Thoracic aorta (tissue), 2 donors: Measurements from ENCODE around the gene CYP2C19. TPM values are rescaled to one million over a fixed set of nuclear protein-coding genes. Genes with fewer than 3 reads are reported as not detected.
"Not testable (repeated sequence)": the region's sequence is repeated elsewhere in the genome, so short reads cannot be mapped to it uniquely, and the experiment has no call there.

ENCODE experiments used
- ATAC-seq: fragments of 150-250 bp; one replicate; pipeline ENCODE4 v1.8.0; 2017; ENCODE audit warnings: low read depth; ENCODE audit not compliant: insufficient number of reproducible peaks, low FRiP score
- DNase-seq: peaks from one replicate; pipeline ENCODE4 v3.0.0-alpha.2; 2020; ENCODE audit warnings: low spot score
- H3K27ac ChIP-seq, 2 donors: fragments of 200-600 bp; sonication (generic); 1 replicate in 1 of 2; 2 replicates in 1 of 2; pipeline ENCODE4 v1.5.1; 2016; ENCODE audit warnings: mild to moderate bottlenecking in 2 of 2, moderate library complexity in 2 of 2
- H3K27me3 ChIP-seq: fragments of 200-600 bp; sonication (generic); replicated peaks from 2 replicates; pipeline ENCODE4 v1.6.0; 2016; ENCODE audit warnings: mild to moderate bottlenecking; ENCODE audit not compliant: insufficient read depth
- H3K36me3 ChIP-seq: fragments of 200-600 bp; sonication (generic); one replicate; pipeline ENCODE4 v1.5.1; 2016
- H3K4me1 ChIP-seq, 2 donors: fragments of 200-600 bp; sonication (generic); 1 replicate in 1 of 2; 2 replicates in 1 of 2; pipeline versions ENCODE4 v1.5.1 to v1.6.0; 2016; ENCODE audit warnings: low read depth in 2 of 2, mild to moderate bottlenecking in 1 of 2; ENCODE audit not compliant: control insufficient read depth in 1 of 2
- H3K4me3 ChIP-seq: fragments of 200-600 bp; sonication (generic); 2 replicates; pipeline ENCODE4 v1.5.1; 2016; ENCODE audit warnings: mild to moderate bottlenecking
- H3K9me3 ChIP-seq: fragments of 200-600 bp; sonication (generic); 2 replicates; pipeline ENCODE4 v1.5.1; 2016
- CTCF ChIP-seq: fragments of 200-600 bp; sonication (generic); IDR thresholded peaks from one replicate; pipeline ENCODE4 v1.5.1; 2019; ENCODE audit warnings: antibody characterized with exemption
- total RNA-seq, 2 donors: library from RNA; depleted of rRNA; stranded (reverse); fragments of >200 nt; gene quantifications; one replicate each; pipeline versions ENCODE4 v1.1.0 to v1.2.3, GENCODE V29; 2016

CYP2C19 gene
- total RNA-seq, 2 donors from 2014 or later = not detected

DNA sequence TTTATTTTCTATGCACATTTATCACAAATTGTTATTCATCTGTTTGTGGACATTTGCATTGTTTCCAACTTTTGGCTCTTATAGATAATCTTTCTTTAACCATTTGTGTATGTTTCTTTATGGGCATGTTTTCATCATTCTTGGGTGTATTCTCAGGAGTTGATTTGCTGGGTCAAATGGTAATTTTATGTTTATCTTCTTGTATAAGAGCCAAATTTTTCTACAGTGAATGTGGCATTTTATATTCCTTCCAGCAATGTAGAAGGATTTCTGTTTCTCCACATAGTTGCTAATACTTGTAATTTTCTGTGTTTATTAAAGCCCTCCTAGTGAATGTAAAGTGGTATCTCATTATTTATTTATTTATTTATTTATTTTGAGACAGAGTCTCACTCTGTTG, 21.8 kb downstream of the CYP2C19 start:
- Histone ChIP-seq H3K9me3 (no peaks in the 10 kb centered on the region), H3K27me3 (no peaks in the 10 kb centered on the region), H3K36me3 (no peaks in the 10 kb centered on the region), H3K27ac (no peak overlapping the region), H3K4me1 (no peaks in the 10 kb centered on the region), H3K4me3 (no peak overlapping the region)
- ATAC-seq (no peak), DNase-seq (no peak)
- TF ChIP-seq CTCF = no peak

DNA sequence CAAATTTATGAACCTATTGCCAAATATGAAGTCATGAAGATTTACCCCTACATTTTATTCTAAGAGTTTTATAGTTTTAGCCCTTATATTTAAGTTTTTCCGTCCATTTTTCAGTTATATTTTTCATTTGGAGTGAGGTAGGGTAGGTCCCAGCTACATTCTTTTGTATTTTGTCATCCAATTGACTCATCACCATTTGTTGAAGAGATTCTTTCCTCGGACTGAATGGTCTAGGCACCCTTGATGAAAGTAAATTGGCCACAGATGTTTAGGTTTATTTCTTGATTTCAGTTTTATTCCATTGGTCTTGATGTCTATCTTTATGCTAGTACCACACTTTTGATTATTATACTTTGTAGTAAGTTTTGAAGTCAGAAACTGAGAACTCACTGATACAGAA, 22.7 kb downstream of the CYP2C19 start:
- no peak overlapping the region for H3K27ac ChIP-seq
- no peak overlapping the region for H3K4me3 ChIP-seq
- H3K9me3 ChIP-seq = no peaks in the 10 kb centered on the region
- H3K4me1 ChIP-seq = no peaks in the 10 kb centered on the region
- no peak for DNase-seq
- no peak for ATAC-seq
- H3K27me3 ChIP-seq = no peaks in the 10 kb centered on the region
- no peak for TF ChIP-seq CTCF
- no peaks in the 10 kb centered on the region for H3K36me3 ChIP-seq

GRCh38 chr10:94800551-94800950, 38.1 kb downstream of the CYP2C19 start:
- not testable (repeated sequence) for H3K36me3 ChIP-seq, DNase-seq, H3K27ac ChIP-seq, H3K27me3 ChIP-seq, H3K4me3 ChIP-seq, H3K4me1 ChIP-seq, H3K9me3 ChIP-seq, ATAC-seq

DNA sequence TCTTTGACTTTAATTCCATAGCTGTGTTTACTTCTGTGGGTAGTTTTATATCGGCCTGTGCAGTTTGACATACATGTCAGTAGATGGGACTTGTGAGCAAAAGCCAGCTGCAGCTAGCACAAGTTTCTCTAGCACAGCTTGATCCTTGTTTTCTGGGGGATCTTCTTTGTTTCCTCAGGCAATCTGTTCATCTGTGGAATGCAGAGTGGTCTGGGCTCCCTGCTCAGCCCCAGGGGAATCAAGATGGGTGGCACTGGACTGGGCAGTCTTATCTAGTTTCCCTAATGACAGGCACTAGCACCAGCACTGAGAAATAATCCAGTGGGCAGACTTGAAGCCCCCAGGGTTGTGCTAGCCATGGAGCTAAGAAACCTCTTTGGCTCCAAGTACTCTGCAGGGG, 40.8 kb downstream of the CYP2C19 start:
- ATAC-seq = no peak
- H3K4me3 ChIP-seq = no peak overlapping the region
- H3K4me1 ChIP-seq = no peaks in the 10 kb centered on the region
- H3K27me3 ChIP-seq = no peaks in the 10 kb centered on the region
- no peak overlapping the region for H3K27ac ChIP-seq
- TF ChIP-seq CTCF = no peak
- no peaks in the 10 kb centered on the region for H3K36me3 ChIP-seq
- DNase-seq = no peak
- H3K9me3 ChIP-seq = no peaks in the 10 kb centered on the region

DNA sequence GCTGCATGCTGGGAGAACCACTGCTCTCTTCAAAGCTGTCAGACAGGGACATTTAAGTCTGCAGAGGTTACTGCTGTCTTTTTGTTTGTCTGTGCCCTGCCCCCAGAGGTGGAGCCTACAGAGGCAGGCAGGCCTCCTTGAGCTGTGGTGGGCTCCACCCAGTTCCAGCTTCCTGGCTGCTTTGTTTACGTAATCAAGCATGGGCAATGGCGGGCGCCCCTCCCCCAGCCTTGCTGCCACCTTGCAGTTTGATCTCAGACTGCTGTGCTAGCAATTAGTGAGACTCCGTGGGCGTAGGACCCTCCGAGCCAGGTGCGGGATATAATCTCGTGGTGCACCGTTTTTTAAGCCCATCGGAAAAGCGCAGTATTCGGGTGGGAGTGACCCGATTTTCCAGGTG, 67.5 kb downstream of the CYP2C19 start:
- not testable (repeated sequence) for DNase-seq, H3K27ac ChIP-seq, H3K9me3 ChIP-seq, H3K4me3 ChIP-seq, ATAC-seq, H3K36me3 ChIP-seq, H3K27me3 ChIP-seq, H3K4me1 ChIP-seq

- no peak overlapping the region for H3K27ac ChIP-seq
- ATAC-seq = no peak
- no peaks in the 10 kb centered on the region for H3K9me3 ChIP-seq
- DNase-seq = no peak
- no peak overlapping the region for H3K4me3 ChIP-seq
- no peaks in the 10 kb centered on the region for H3K36me3 ChIP-seq
- H3K4me1 ChIP-seq = no peaks in the 10 kb centered on the region
- no peak for TF ChIP-seq CTCF
- no peaks in the 10 kb centered on the region for H3K27me3 ChIP-seq
Measured at GRCh38 chr10:94846204-94846603, 83.7 kb downstream of the CYP2C19 start.
